Hematopoietic multipotent progenitor cell treated with erythropoietin and hydrocortisone succinate and interleukin-3 and kit ligand, for 17 days (in vitro differentiated cells): ENCODE measurements around the gene TMEM143.

ENCODE experiments used
- DNase-seq: peaks from one replicate; pipeline ENCODE4 v3.0.0-alpha.2; 2015; ENCODE audit warnings: low spot score

Gene TMEM143

DNA sequence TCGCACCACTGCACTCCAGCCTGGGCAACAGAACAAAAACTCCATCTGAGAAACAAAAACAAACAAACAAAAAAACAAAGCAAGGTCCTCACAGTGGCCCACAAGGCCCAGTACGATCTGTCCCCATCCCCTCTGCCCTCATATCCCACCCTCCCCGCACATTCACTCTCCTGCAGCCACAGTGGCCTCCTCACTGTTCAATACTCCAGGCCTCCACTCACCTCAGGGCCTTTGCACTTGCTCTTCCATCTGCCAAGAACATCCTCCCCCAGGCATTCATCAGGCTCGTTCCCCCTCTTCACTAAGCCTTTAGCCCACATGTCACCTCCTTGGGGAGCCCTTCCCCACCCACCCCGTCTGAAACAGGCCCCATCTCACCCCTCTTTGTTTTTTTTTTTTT is 4.6 kb downstream of the TMEM143 start:
- DNase-seq = no peak

DNA sequence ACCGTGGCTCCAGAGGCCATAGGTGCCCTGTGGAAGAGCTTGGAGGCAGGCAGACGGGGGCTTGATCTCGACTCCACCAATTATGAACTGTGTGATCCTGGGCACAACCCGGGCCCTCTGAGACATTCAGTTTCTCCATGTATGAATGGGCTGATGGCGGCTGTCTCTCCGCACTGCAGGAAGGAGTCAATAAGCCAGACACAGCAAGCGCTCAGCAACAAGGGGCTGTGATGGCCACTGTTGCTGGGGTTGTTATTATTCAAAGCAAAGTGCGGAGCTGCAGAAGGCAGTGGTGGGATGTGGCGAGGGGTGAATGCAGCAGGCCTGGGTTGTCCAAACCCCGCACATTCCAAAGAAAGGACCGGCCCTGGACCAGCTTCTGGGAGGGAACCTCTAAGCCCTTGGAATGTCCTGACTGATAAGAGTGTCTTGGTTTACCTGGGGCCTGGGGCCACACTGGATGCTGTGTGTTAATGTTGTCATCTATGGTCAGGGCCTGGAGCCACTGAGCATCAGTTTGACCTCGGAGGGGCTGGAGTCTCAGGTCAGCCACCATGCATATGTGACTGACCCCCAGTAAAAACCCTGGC is 8.3 kb downstream of the TMEM143 start:
- no peak for DNase-seq

DNA sequence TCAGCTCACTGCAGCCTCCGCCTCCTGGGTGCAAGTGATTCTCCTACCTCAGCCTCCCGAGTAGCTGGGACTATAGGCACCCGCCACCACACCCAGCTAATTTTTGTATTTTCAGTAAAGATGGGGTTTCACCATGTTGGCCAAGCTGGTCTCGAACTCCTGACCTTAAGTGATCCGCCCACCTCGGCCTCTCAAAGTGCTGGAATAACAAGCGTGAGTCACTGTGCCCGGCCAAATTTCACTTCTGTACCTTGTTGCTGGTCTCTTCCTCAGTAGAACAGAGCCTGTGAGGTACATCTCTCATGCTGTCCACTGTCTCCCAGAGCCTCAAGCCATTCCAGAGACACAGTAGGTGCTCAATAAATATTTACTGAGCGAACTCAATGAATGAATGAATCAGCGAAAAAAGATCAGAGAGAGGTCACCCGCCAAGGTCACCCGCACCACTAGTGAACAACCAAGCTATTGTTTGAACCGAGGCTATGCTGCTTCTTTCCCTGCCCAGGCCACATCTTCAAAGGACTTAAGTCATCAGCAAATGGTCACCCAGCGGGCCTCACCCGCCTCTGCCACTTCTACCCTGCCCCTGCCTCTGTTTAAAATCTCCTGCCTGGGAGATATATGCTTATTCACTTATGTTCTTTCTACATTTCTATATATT is 9.3 kb downstream of the TMEM143 start:
- no peak for DNase-seq

DNA sequence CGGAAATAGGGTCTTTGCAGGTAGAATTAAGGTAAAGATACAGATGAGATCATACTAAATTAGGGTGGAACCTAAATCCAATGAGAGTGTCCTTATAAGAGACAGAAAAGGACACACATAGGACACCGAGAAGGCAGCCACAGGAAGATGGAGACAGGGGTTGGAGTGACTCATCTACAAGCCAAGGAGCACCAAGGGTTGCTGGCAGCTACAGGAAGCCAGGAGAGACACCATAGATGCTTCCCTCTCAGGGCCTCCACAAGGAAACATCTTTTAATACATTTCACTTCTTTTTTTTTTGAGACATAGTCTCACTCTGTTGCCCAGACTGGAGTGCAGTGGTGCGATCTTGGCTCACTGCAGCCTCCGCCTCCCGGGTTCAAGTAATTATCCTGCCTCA is 10.1 kb downstream of the TMEM143 start:
- no peak for DNase-seq

DNA sequence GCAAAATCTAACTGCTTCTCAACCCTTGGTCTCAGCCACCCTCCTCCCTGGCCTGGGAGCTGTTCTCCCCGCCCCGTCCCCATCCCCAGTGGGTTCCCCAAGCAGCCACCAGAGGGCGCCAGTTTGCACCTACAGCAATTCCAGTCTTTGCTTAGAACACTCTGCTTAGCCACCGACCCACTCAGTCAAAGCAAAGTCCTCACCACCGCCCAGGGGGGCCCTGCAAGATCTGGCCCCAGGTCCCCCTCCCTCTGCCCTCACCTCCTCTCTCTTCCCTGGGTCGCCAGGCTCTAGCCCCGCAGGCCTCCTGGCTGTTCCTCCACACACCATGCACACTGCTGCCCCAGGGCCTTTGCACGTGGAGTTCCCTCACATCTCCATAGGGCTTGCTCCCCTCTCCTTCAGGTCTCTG is 12.4 kb downstream of the TMEM143 start:
- DNase-seq = peak; percentile 76

DNA sequence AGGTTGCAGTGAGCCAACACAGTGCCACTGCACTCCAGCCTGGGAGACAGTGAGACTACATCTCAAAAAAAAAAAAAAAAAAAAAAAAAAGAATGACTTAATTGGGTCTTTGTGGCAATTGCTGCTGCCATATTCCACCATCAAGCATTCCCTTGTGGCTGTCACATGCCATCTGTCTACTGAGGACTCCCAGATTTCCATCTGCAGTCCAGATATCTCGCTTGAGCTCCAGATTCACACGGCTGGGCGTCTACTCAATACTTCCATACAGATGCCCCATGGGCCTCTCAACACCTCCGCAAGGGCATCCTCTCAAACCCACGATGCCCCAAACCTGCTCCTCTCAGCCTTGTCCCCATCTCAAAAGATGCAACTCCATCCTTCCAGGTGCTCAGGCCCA is 12.9 kb downstream of the TMEM143 start:
- no peak for DNase-seq

DNA sequence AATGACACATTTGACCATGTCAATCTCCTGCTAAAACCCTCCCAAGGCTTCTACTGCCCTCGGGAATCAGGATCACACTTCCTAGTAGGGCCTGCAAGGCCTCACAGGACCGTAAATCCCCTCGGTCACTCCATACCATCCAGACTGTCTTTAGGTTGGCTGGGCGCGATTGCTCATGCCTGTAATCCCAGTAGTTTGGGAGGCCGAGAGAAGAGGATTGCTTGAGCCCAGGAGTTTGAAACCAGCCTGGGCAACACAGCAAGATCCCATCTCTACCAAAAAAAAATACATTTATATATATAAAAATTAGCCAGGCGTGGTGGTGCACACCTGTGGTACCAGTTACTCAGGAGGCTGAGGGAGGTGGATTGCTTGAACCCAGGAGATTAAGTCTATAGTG is 15.0 kb downstream of the TMEM143 start:
- DNase-seq = no peak

DNA sequence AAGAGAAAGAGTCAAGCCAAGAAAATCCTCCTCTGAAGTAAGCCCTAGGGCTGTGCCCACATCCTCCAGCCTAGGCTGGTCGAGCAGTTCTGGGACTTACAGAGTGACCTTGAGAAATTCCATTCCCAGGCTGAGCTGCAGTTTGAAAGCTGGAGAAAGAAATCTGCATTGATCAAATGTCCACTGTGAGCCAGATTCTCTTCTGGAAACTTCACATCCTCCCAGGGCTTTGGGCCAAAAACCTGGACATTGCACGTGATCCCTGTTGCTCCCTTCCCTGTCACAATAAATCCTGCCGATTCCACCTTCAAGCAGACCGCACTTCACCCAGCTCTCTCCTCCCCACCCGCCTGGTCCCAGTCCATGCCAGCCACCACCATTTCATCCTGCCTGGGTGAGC is 15.7 kb downstream of the TMEM143 start:
- no peak for DNase-seq

DNA sequence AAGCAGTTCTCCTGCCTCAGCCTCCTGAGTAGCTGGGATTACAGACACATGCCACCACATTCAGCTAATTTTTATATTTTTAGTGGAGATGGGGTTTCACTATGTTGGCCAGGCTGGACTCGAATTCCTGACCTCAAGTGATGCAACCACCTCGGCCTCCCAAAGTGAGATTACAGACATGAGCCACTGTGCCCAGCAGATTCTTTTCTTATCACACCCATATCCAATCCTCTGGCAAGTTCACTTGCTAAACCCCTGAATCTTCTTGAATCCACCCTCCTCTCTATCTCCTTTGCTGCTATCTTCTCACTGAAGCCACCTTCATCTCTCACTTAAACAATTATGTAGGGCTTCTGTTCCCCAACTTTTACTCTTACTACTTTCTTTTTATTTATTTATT is 17.5 kb downstream of the TMEM143 start:
- no peak for DNase-seq

DNA sequence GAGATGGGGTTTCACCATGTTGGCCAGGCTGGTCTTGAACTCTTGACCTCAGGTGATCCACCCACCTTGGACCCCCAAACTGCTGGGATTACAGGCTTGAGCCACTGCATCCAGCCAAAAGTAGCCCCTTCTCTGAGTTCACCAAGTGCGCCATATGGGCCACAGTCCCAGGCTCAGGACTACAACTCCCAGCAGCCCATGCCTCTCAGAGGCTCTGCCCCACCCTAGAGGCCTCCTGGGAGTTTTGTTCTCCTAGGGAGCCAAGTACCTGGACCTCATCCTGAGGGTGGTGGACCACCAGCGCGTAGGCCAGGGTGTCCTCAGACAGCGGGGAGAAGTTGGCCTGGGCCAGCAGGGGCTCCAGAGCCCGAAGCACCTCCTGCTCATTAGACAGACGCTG is 18.8 kb downstream of the TMEM143 start:
- DNase-seq = no peak

DNA sequence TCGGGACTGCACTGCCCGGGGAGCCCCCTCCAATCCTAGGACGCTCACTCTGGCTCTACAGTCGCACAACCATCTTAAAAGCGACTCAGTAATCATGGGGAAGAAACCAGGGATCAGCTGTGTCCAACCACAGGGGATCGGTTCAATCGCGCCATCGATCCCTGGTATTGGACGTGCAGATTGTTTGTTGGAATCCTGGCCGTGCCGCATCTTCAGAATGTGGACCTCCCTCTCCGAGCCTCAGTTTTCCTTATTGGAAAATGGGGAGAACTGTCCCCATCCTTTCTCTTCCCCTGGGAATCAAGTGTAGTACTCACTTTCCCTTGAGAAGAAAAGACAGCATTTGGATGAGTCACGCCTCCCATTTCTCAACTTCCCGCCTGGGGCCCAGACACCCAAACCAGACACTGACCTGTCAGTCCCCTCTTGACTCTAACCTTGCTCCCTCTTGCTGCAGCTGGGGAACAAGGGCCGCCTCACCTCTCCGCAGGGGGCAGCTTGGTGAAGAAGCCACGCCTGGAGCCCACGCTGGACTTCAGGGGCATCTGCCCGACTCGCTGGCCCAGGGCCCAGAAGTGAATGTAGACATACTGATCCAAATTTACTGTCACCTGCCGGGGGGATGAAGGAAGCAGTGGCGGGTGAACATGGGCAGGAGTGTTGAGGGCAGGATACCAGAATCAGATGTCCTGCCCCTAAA is 20.7 kb downstream of the TMEM143 start:
- DNase-seq = no peak

DNA sequence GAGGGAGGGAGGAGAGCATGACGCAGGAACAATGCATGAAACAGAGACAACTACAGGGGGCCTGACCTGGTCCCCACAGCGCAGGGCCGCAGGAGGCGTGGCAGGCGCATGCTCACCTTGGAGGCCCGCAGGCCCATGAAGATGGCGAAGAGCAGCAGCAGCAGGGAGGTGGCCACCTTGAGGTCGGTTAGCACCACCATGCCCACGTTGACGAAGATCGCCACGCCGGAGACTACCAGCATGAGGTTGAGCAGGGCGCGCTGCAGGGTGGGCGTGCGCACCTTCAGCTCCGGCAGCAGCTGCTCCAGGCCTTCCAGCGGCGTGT is 21.4 kb downstream of the TMEM143 start:
- no peak for DNase-seq

DNA sequence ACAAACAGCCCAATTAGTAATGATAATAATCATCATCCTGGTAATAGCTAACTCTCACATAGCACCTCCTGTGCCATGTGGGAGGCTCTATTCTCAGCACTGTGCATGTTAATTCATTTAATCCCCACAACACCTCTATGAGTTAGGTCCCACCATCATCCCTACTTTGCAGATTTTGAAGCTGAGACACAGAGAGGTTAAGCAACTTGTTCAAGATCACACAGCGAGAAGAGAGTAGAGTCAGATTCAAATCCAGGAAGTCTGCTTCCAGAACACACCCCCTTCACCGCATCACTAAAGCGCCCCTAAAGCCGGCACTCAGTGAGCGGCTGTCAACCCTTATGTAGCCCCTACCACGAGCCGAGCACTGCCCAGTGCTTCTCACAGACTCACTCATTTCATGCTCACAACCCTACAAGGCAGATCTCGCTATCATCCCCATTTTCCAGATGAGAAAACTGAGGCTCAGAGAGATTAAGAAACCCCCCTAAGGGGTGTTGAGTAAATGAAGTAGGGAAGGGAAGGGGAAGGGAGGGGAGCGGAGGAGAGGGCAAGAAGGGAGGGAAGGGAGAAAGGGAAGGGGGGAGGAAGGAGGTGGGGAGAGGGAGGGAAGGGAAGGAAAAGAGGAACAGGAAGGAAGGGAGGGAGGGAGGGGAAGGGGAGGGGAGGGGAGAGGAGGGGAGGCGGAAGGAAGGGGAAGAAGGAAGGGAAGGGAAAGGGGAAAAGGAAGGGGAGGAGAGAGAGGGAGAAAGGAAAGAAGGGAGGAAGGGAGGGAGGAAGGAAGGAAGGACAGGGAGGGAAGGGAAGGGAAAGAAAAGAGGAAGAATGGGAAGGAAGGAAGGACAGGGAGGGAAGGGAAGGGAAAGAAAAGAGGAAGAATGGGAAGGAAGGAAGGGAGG is 22.0 kb downstream of the TMEM143 start:
- DNase-seq = no peak

DNA sequence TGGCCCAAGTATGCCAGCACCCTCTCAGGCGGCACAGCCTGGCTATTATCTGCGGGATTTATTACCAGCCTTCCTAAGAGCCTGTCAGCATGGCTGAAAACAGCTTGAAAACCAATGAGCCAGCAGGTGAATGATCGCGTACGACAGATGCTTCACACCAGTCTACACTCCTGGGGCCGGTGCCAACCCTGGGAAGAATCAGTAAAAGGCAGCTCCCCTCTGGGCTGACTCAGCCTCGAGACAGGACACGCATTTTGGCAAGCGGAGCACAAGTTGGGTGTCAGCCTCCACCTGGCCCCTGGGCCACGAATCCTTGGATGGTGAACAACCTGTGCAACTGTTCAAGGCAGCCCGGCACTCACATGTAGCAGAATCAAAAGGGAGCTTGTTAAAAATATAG is 22.7 kb downstream of the TMEM143 start:
- no peak for DNase-seq

DNA sequence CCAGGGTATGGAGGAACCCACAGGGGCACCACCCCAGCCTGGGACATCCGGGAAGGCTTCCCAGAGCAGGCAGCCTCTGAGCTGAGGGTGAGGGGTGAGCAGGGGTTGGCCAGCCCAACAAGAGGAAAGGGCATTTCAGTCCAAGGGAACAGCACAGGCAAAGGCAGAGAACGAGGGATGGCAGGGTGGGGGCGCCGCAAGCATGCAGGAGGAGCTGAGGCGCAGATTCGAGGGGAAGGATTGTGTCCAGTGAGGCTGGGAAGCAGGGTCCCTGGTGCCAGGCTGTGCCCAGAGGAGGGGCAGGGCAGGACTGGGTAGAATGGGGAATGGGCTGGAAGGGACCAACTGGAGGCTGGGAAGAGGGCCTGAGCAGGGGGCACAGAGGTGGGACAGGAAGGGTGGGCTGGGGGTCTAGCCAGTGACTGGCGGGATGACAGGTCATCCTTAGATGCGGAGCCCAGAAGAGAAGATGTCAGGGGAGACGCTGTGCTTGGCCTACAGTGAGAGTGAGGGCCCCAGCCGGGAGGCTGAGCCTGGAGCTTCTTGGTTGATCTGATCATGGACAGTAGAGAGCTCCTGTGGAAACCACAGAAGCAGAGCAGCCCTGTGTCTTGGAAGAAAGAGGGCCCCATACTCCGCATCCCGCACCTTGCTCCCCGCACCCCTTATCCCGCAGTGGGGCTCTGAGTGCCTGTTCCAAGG is 24.8 kb downstream of the TMEM143 start:
- DNase-seq = no peak

DNA sequence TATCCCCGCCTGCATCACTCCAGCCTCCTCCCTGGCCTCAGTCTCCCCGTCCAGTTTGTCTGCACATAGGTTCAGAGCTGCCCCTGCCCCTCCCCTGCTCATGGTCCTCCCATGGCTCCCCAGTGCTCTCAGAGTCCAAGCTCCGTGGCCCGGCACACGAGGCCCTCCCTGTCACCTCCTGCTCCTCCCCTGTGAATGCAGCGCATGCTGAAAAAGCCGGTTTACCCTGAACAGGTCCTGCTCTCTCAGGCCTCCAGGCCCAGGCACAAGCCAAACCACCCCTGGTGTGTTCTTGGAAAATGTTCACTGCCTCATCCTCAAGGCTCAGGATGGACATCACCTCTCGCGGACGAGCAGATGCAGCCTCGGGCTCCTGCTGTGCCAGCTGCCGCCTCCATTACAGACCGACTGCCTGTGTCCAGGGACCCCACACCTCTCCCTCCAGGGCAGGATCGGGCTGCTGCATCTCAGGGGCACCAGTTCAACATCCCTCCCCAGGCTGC is 25.4 kb downstream of the TMEM143 start:
- no peak for DNase-seq

DNA sequence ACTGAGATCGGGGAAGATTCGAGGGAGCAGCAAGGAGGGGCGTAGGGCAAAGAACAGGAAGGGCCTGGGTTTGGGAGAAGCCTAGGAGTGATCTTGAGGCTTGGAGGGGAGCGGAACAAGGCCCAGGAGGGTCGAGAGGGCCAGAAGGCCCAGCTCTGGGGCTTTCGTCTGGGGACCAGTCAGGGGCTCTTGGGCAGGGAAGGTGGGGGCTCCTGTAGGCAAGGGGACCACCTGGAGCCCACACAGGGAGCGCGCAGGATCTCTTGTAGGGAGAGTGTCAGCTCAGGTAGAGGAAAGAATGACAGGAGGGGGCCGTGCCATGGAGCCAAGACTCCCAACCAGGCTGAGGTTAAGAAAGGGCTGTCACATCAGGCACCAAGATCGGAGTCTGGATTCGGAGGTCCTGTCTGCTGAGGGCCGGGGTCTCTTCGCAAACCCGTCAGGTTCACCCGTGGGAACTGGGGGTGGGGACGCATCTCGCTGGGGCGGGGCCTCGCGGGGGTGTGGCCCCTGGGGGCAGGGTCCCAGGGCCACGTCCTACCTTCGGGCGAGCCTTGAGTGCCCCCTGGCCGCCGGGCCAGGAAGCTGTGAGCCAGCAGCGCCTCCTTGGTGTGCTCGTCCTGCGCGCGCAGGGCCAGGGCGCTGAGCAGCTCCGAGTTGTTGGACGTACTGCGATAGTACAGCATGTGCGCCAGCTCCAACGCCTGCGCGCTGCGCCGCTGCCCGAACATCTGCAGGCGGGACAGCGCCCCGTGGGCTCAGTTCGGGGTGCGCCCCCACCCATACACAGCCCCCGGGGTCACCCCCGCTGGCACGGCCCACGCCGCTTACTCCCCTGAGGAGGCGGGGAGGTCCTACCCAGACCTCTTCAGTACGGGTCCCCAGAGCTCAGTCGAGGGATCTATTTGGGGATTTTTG is 30.0 kb downstream of the TMEM143 start:
- DNase-seq = peak; percentile 92

DNA sequence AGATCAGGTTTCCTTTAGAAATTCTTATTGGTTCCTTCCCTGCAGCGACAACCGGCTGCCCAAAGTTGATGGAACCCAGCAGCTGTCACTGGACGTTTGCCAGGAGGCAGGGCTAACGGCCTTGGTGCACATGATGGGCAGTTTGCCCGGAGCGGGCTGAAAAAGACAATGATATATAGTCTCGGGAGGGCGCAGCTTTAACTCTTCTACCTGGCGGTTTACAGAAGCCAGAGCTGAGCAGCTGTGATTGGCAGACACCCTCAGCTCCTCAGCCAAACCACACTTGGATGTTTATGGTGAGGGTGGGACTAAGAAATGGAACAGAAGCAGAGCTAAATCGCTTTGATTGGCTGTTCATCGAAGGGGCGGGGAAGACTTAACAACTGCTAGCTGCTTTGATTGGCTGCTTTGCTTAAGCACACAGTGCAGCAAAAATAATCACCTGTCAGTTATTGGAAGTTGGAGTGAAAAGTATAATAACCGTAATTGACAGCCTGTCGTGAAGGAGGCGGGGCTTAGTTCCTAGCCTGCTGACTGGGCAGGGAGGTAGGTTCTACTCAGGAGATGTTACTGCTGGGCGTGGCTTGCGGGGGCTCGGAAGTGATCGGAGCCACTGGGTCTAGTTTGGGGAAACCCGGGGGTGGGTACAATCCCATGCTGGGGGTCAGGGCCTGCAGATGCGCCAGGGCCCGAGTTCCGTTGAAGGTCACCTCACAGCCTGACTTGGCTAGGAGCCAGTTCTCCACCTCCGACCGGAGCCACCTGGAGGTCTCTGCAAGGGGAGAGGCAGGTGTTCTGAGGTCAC is 30.9 kb downstream of the TMEM143 start:
- peak; percentile 98 for DNase-seq

DNA sequence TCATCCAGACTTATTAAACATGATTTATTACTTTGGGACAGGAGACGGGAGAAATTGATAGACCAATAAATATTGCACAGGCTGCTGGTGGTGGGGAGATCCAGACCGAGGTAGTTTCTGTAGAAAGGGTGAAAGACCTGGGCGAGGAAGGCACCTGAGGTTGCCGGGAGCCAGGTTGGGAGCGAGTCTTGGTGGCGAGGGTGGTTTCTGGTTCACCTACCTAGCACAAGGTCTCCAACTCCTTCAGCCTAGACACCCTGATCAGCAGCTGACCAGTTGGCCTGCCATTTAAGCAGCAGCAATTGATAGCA is 31.4 kb downstream of the TMEM143 start:
- DNase-seq = no peak

DNA sequence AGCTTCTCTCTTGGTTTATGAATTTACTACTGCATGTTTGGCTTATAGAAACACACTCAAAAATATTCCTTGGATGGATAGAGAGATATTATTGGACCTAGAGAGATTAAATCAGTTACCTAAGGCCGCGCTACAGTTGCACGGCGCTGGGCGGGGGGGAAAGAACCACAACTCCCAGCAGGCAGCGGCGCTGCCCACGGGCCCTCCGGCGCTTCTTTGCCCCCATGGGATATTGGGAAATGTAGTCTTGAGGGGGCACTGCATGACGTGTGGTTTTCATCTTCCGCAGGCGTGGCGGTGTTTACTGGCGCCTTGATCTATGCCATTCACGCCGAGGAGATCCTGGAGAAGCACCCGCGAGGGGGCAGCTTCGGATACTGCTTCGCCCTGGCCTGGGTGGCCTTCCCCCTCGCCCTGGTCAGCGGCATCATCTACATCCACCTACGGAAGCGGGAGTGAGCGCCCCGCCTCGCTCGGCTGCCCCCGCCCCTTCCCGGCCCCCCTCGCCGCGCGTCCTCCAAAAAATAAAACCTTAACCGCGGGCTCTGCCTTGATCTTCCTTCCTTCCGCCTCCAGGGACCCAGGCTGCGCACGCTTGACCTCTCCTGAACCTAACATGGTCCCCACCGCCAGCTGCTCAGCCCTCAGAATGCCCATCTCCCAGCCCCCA is 33.6 kb downstream of the TMEM143 start:
- peak; percentile 95 for DNase-seq
